Fibroblast of peridontal ligament (primary cell): ENCODE measurements around the gene WDR35.
"Not testable (repeated sequence)": the region's sequence is repeated elsewhere in the genome, so short reads cannot be mapped to it uniquely, and the experiment has no call there.

Source experiments
- DNase-seq: peaks from one replicate; pipeline ENCODE4 v3.0.0-alpha.2; 2010; ENCODE audit errors: extremely low read depth

The WDR35 gene

GRCh38 chr2:19894134-19894792 lies 95.6 kb downstream of the WDR35 start:
- DNase-seq = no peak

DNA sequence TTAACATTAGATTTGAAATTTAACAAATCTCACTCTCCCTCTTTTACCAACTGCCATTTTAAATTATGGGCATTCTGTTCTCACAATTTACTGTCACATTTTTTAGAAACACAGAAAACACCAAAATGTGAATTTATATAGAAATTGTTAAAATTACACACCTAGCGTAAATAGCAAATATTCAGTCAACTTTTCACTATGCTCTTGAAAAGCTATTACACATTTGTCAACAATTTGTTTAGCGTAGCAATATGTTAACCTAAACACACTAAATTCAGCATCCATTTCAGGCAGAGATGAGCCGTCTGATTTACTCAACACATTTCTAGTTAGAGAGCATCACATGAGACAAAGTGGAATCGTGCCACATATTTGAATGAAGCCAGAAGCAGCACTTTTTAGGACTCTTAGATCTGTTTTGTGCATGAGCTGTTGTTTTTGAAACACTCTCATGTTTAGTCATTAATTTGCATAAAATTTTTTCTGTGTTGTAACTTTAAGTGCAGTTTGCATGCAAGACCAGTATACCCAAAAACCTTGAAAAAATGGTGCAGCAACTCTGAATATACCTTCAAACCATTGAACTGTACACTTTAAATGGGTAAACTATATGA lies 96.3 kb downstream of the WDR35 start:
- no peak for DNase-seq

DNA sequence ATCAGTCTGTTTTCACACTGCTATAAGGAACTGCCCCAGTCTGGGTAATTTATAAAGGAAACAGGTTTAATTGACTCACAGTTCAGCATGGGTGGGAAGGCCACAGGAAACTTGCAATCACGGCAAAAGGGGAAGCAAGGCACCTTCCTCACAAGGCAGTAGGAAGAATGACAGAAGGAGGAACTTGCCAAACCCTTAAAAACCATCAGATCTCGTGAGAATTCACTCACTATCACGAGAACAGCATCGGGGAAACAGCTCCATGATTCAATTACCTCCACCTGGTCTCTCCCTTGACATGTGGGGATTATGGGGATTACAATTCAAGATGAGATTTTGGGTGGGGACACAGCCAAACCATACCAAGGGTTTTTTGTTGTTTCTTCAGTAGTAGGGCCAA lies 97.9 kb downstream of the WDR35 start:
- DNase-seq = not testable (repeated sequence)

GRCh38 chr2:19890104-19890503 lies 99.8 kb downstream of the WDR35 start:
- DNase-seq = no peak

GRCh38 chr2:19888831-19889230 lies 101.1 kb downstream of the WDR35 start:
- DNase-seq = no peak

GRCh38 chr2:19887510-19887909 lies 102.4 kb downstream of the WDR35 start:
- no peak for DNase-seq

DNA sequence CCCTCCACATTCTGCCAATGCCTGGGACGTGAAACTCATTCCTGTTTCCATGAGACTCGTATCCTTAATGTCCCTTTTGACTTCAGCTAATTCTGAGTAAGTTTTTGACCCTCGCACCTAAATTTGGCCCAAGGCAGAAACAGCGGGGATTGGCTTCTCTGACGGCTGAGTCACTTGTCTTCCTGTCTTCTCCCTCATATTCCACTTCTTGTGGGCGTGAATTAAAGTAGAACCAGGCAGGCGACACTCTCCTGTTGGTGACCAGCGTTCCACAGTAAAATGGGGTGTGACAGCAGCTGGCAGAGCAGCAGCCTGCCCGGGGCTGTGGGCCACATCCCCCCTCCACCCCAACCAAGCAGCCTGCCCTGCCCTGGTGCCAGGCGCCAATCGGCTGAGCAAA lies 103.6 kb downstream of the WDR35 start:
- DNase-seq = no peak

DNA sequence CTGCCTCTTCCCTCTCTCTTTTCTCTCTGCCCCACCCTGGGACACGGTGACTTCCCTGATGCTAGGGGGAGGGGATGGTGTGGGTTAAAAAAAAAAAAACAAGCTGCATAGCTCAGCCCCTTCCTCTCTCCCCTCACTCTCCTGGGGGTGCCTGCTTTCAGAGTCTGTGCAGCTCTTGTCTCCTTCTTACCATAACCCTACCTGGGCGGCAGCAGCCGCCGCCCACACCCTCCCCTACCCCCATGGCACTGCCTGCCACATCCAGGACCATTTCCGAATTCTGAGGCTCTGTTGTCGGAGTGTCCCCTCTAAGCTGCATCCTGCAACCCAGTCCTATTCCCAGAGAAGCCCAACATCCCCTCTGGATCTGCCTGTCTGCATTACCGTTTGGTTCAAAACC lies 104.1 kb downstream of the WDR35 start:
- no peak for DNase-seq

DNA sequence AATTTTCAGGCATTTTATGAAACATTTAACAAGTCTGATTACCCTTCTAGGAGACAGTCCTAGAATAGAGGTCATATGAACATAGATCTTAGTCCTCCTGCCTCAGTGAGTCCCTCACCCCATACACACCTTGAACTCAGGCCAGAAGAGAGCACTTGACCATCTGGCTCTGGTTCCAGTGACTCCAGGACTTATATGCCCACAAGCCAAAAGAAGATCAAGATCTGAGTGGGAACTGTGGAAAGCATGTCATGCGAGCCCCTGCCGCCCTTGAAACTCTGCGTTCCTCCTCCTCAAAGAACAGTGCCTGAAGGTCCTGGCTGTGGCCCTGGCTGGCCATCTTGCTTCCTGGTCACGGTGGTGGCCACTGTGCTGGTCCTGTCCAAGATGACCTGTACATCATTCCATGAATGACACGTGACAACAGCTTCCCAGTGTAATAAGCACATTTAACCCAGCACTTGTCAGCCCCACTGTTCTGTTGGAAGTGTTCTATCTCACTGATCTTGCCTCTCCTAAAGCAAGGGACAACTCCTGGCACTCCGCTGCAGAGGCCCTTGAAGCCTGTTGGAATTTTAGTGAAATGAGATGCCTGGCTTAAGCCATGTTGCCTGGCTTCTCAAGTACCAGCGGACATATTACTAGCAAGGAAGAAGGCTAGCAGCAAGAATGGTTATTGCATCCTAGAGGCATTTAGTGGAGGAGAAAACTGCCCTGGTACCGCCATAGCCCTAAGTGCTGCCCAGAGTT lies 105.8 kb downstream of the WDR35 start:
- DNase-seq = no peak

DNA sequence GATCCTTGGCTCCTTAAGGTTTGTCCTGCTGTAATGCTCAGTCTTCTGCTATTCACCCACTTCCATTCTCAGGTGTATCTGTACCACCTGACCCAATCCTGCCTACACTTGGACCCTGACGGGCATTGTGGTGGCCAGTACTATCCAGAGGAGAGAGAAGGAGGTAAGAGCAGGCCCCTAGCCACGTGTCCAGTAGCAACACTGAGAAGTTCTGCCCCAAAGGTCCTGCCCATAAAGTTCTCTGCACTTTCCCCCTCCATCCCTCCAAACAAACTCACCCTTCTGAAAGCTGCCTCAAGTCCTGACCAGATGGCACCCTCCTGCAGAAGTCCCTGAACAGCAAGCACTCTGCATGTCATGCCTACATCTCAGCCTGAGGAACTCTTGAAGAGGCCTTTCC lies 106.4 kb downstream of the WDR35 start:
- no peak for DNase-seq

DNA sequence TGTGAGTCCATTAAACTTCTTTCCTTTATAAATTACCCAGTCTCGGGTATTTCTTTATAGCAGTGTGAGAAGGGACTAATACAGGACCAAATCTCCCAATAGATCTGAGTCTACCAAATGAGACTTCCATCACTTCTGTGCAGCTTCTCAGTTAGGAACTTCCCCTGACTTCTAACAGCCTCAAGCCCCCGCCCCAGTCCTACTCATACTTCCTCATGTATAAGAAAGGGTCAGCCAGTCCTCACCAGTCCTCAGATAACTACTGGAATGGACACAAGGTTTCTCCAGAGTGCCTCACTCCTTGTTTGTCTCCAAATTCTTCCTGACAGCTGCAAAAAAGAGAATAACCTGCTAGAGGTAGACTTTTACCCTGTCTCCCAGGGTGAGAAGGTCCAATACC lies 107.6 kb downstream of the WDR35 start:
- DNase-seq = no peak

DNA sequence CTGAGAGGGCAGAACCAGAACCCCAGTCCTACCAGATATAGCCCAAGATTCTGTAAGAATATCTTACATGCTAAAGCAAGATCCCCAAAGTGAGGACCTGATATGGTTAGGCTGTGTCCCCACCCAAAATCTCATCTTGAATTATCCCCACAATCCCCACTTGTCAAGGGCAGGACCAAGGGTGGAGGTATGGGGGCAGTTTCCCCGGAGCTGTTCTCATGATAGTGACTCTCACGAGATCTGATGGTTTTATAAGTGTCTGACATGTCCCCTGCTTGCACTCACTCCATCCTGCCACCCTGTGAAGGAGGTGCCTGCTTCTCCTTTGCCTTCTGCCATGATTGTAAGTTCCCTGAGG lies 108.0 kb downstream of the WDR35 start:
- no peak for DNase-seq

- DNase-seq = no peak
These were observed 108.5 kb downstream of the WDR35 start for GRCh38 chr2:19881221-19881907.

GRCh38 chr2:19880191-19880590 lies 109.7 kb downstream of the WDR35 start:
- DNase-seq = not testable (repeated sequence)

DNA sequence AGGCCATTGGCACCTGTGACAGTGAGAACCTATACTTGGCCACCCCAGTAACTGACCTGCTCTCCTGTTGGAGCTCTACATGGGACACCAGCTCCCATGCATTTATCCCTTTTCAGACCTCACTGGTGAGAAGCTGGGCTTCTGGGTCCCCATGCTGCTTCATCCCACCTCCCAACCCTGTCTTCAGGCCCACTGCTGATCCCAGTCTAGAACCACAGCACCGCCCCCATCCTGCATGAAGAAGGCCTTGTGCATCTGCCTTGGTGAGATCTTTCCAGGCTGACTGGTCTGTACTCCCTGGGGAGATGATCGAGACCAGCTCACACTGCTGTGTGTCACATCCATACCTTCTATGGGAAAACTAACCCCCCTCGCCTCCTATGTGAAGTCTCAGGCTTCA lies 110.8 kb downstream of the WDR35 start:
- no peak for DNase-seq

DNA sequence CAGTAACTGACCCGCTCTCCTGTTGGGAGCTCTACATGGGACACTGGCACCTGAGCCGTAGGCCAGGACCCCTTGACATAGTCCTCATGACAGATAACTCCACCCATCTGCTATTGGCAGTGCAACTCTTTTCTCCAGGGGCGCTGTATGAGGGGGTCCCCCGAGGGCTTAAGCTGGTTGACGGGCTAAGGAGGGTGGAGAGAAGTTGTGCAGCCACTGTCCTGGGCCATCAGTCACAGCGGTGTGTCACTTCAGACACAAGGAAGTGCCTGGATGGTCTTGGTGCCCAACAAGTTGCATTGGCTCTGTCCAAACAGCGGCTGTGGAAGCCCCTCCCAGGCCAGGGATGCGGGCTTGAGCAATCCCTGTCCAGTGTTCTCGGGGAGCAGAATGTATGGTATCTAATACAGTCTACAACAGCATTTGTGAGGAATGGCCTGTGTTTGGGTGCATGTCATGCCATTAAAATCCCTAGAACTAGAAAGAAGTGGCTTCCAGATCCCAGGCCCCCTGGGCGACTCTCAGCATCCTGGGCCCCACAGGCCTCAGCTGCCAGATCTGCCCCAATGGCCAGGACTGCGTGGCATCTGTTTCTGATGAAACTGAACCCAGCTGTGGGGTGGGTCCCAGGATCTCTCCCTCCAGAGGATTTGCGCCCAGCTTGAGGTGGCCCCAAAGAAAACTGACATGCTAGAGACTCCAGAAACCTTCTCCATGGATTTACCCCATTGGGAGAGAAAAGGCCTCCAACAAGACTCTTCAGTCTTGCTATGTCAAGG lies 111.4 kb downstream of the WDR35 start:
- no peak for DNase-seq

DNA sequence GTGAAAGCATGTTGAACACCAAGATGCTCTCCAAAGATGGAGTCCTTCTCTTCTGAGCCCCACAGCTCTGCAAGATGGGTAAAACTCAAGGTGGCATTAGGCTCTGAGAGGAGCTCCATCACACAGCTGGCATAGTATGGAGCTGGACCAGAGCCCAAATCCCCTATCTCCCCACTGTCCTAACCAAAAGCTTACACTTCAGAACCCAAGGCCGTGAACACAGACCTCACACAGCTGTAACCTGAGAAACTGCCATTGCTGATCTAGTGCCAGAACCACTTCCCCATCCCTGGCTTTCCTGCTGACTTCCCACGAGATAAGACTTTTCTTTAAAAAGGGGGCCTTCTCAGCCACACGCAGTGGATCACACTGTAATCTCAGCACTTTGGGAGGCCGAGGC lies 113.2 kb downstream of the WDR35 start:
- DNase-seq = no peak

DNA sequence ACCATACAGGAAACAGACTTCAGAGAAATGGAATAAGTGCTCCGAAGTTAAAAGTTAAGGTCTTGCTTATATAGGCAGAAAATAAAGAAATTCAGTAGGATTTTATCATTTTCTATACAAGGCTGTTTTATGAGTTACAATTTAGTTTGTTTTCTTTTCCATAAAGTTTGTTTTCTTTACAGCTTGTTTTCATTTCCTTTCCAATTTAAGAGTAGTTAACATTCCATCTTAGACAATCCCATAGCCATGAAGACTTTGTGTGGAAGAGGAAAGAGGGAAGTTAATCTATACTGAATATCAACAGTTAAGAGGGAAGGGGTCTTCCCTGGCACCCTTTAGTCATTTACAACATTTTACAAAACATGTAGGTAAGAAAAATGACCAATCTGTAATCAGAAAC lies 114.6 kb downstream of the WDR35 start:
- DNase-seq = no peak

DNA sequence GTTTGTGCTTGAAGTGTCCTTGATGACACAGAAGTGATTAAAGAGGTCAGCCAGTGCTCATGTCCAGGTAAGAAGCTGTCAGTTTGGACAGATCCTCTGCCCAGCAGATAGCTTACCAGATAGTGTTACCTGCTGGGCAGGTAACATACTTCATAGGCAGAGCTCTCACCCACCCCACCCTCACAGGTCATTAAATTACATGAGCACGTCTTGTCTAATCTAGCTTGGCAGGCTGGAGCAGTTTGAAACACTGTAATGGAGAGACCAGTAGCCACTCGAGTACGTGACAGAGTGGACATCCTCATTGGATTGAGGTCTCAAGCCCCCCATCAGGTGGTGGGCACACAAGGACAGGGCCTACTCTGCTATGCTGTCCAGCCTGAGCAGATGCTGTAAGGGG lies 115.2 kb downstream of the WDR35 start:
- no peak for DNase-seq

DNA sequence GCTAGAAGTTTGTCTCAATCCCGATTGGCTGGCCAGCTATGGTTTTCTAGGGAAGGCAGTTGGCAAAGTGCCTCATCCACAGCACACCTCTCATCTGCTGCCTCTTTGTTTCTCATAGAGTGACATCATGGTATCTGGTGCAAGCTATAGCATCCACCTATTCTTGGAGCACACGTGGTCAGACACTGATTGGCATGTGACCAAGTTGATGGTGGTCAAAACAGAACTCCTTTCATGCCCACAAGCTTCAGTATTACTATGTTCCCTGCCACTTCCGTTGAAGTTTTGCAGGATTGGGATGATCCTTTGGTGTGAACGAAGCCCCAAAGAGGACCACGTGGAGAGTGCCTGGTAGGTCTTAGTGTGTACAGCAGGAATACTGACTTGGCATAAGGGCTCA lies 116.9 kb downstream of the WDR35 start:
- no peak for DNase-seq

DNA sequence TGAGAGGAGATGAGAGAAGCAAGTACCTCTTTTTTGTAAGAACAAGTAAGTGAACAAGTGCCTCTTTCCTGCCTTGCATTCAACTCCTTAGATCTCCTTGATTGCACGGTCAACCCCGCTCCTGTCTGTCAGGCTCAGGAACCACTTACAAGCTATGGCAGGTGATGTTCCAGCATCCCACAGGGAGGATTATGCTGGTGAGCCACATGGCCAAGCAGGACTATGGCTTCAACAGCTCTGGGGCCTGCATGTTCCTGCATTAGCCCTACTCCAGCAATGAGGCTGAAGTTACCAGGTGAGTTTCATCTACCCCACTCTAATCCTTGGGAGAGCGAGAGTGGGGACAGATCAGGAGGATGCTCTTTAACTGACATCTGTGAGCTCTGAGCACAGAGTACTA lies 117.6 kb downstream of the WDR35 start:
- no peak for DNase-seq

- no peak for DNase-seq
These were observed 118.1 kb downstream of the WDR35 start for GRCh38 chr2:19871836-19872235.
